Activated CD8-positive, alpha-beta memory T cell treated with anti-CD3 and anti-CD28 coated beads for 36 hours (primary cell): ENCODE results near the gene NFE2. TPM values are rescaled to one million over a fixed set of nuclear protein-coding genes. Genes with fewer than 3 reads are reported as not detected.

Experiments used
- total RNA-seq, 2 experiments: library from RNA; stranded (reverse); gene quantifications; one replicate each; pipeline ENCODE4 v1.2.3, GENCODE V29; 2021

NFE2 gene
- total RNA-seq, 2 experiments from 2014 or later: not detected

Other genes with a start within 250 kb of the NFE2 start
- gene HOXC4, start 247.2 kb downstream of the NFE2 start, total RNA-seq: 1 to 10 TPM; 1.0 to 1.3 TPM
- gene SMUG1, start 112.0 kb downstream of the NFE2 start, total RNA-seq: 10 to 100 TPM; 23.6 TPM
- gene CBX5, start 20.9 kb downstream of the NFE2 start, total RNA-seq: 10 to 100 TPM; 89.8 to 94.5 TPM
- gene HNRNPA1, start 20.3 kb downstream of the NFE2 start, total RNA-seq: 1,000 to 10,000 TPM; 1,950 to 1,952 TPM
- 100 to 1,000 TPM; 106 to 107 TPM for gene COPZ1, start 24.1 kb upstream of the NFE2 start, total RNA-seq
- under 1 TPM; 0.11 to 0.31 TPM for gene GPR84, start 63.5 kb upstream of the NFE2 start, total RNA-seq
- gene ZNF385A, start 83.7 kb upstream of the NFE2 start, total RNA-seq: under 1 TPM; 0.52 to 0.63 TPM
- 10 to 100 TPM; 22.1 to 22.6 TPM for gene ITGA5, start 118.3 kb upstream of the NFE2 start, total RNA-seq
- 1 to 10 TPM; 9.1 to 10.0 TPM for gene GTSF1, start 172.6 kb upstream of the NFE2 start, total RNA-seq
- gene NCKAP1L, start 196.7 kb upstream of the NFE2 start, total RNA-seq: 10 to 100 TPM; 79.8 to 81.5 TPM
- 1 to 10 TPM; 6.8 to 7.3 TPM for gene PDE1B, start 248.6 kb upstream of the NFE2 start, total RNA-seq